Hippocampal formation (tissue), 2 donors: ENCODE results near the gene DCAF17.

Experiments
- DNase-seq, 2 donors: peaks; one replicate each; lab custom pipeline; 2025; lab: John Stamatoyannopoulos, UW

Gene DCAF17

DNA sequence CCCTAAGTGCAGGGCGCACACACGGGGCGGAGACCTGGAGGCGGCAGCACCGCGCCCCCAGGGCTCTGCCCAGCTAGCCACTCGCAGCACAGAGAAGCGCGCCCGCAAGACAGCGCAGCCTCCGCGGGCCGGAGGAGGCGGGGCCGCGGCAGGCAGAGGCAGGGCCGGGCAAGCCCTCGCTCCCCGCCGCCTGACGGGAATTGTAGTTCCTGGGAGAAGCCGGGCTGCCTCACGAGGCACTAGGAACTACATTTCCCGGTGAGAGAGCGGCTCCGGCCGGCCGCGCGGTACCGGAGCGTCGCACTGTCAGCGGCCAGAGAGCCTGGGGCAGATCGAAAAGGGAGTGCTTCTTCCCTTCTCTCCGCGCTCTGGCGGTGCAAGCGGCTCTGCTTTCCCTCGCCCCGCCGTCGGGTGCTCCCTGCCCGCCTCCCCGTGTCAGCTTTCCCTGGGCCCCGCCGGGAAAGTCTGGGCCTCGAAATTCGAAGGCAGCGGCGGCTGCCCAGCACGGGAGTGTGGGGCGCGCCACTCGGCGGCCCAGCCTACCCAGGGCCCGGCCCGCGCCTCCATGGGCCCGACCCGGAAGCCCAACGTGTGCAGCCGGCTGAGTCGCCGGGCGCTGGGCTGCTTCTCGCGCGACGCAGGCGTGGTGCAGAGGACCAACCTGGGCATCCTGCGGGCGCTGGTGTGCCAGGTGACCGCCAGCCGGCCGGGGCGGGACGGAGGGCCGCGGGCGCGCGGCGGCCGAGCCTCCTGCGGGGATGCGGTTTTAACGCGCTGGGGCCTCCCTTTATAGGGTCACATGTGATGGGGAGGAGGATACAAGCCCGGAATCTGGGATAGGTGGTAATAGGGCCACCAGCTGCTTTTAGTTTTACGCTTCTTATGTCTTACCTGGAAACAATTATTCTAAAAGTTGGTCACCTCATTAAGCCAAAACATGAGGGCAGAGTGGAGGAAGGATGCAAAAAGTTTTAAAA, at the start of gene DCAF17:
TSS of gene DCAF17 (plus strand) at position 214 of the 977 bp plus-strand sequence. CDS start at position 566, 352 bp downstream.
- peak; percentile 96 to 97 for DNase-seq

DNA sequence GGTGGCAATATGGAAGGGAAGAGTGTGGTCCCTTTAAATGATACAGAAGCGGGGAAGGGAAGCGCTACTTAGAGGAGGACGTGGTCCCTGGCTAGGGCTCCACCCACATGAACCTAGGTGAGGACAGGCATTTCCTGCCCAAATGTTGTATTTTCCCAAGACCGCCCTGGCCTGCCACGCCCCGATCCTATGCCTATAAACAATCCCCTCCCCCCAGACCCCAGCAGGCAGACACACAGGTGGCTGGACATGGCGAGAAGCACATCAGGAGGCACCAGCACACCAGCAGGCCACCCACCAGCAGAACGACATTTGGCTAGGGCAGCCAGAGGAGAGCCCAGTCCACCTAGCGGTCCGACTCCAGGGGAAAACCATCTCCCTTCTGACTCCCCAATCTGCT, 47.4 kb upstream of the DCAF17 start:
- DNase-seq: no peak

DNA sequence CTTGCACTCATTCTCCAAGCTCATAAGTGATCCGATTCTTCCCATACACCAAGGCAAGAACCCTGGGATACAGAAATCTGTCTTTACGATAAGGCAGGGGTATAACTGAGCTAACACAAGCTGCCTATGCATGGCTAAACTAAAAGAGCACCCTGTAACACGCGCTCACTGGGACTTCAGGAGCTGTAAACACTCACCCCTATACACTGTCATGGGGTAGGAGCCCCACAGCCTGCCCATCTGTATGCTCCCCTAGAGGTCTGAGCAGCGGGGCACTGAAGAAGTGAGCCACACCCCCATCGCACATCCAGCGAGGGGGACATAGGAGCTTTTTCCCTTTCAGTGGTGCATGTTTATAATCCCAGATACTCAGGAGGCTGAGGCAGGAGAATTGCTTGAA, 47.0 kb upstream of the DCAF17 start:
- DNase-seq: no peak

DNA sequence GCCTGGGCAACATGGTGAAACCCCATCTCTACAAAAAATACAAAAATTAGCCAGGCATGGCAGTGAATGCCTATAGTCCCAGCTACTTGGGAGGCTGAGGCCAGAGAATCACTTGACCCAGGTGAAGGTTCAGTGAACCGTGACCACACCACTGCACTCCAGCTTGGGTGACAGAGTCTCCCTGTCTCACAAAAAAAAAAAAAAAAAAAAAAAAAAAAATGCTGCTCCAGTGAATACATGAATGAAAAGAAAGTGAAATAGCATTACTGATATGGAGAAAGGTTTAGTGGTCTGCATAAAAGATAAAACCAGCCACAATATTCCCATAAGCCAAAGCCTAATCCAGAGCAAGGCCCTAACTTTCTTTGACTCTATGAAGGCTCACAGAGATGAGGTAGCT, 44.7 kb upstream of the DCAF17 start:
- DNase-seq: no peak

GRCh38 chr2:171389780-171390179, 44.2 kb upstream of the DCAF17 start:
- no peak for DNase-seq

- no peak for DNase-seq
Observed at GRCh38 chr2:171390941-171391516, 43.0 kb upstream of the DCAF17 start.

- DNase-seq: no peak
Observed at GRCh38 chr2:171391532-171391931, 42.5 kb upstream of the DCAF17 start.

DNA sequence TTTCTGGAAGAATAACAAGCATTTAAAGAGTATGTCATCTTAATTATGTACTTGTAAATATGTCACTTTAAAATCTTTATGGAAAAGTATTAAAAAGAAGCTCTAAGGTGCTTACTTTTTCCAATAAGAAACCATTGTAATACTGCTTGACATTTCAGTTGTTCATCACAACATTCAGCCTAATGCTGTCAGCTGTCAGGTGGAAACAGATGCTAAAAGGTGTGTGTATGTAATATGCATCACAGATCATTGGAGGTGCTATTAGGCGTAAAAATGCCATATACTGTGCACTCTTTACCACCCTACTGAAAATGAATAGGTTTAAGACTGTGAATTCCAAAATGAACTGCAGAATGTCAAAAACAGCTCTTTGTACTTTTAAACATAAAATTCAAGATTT, 40.5 kb upstream of the DCAF17 start:
- no peak for DNase-seq

- no peak for DNase-seq
Observed at GRCh38 chr2:171394164-171394740, 39.8 kb upstream of the DCAF17 start.

DNA sequence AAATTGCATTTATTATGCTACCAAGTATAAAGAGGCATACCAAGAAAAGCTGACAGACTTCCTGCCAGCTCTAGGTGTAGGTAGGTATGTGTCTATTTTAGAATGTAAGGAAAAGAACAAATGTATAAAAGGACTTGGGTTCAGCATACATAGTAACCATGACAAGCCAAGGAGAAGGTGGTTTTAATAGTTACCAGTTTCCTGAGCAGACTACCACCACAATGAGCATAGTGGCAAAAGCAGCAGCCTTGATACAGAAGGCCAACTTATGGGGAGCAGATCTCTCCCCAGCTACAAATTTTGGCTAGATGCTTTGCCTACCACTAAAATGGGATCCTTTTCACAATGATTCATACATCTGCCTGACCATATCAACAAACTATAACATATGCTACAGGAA, 34.7 kb upstream of the DCAF17 start:
- DNase-seq: no peak

DNA sequence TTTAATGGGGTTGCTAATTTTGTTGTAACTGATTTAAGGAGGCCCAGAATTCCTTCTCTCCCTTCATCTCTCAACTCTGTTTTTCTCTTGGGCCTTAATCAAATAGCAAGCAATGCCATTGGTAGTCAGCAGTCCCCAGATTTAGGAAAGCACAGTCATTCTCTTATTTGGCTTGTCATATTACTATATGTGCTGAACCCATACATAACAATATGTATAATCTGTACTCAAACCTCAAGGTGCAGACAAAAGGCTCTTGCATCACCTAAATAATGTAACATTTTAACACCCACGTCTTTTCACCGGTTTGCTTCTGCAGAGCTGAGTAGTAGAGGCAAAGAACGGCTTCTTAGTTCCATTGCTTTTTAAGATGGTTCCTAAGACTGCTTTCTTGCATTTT, 33.6 kb upstream of the DCAF17 start:
- DNase-seq: no peak

- DNase-seq: no peak
Observed at GRCh38 chr2:171401947-171402346, 32.1 kb upstream of the DCAF17 start.

DNA sequence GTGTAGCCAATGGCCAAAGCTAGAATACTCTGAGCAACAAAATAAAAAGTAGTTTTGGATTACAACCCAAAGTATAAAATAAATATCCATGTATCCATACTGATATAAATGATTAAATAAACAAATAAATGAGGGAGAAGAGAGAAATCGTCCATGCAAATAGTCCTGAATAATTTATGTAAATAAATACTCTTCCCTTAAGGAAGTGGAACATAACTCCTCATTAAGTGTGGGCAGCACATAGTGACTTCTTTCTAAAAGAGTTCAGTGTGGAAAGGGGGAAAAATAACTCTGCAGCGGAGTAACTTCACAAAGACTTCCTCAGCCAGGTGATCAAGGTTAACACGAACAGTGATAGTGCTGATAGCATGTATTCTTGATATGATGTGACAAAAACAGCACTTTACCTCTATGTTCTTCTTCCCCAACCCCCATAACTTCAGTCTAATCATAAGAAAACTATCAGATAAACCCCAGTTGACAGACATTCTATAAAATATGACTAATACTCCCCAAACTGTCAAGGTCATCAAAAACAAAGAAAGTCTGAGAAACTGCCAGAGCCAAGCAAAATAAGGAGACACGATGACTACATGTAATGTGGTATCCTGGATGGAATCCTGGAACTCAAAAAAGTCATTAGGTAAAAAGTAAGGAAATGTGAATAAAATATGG, 31.0 kb upstream of the DCAF17 start:
- no peak for DNase-seq

DNA sequence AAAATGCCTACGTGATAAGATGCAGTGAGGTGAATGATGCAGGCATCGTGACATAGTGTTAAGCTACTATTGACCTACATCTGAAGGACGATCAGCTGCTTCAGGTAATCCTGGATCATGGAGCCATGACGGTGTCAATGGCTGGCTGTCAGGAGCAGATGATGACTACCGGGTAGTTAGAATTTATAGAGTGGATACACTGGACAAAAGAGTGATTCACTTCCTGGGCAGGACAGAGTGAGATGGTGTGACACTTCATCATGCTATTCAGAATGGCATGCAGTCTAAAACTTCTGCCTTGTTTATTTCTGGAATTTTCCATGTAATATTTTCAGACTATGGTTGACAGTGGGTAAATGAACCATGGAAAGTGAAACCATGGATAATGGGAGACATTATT, 29.8 kb upstream of the DCAF17 start:
- DNase-seq: no peak

DNA sequence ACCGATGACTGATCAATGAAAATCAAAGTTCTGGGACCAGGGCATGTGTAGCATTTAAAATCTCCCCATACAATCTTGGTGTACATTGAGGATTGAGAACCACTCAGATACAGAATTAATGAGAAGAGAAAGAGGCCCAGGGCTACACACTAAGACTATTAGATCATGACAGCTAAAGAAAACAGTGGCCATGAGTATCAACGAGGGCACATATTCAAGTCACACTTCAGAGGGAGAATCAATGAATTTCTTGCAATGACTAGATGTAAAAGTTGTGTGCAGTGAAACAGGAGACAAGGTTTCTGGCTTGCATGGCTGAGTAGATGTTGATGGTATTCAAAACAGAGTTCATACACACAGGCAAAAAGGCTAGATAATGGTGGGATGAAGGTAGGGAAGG, 29.3 kb upstream of the DCAF17 start:
- no peak for DNase-seq

GRCh38 chr2:171405546-171405945, 28.5 kb upstream of the DCAF17 start:
- no peak for DNase-seq

DNA sequence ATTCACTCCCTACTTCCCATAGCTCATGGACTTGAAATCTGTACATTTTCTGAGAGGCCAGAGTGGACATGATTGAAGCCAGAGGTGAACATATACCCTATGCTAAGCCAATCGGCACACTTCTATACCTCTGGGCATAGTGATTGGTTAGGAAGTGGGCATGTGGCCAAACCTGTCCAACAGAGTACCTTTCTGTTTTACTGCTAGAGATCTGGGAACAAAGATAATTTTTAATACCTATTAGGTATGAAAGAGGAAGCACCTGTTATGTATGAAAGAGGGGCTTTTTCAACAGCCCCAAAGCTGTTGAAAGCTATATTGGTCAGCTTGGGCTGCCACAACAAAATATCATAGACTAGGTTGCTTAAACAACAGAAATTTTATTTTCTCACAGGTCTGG, 28.0 kb upstream of the DCAF17 start:
- DNase-seq: no peak

DNA sequence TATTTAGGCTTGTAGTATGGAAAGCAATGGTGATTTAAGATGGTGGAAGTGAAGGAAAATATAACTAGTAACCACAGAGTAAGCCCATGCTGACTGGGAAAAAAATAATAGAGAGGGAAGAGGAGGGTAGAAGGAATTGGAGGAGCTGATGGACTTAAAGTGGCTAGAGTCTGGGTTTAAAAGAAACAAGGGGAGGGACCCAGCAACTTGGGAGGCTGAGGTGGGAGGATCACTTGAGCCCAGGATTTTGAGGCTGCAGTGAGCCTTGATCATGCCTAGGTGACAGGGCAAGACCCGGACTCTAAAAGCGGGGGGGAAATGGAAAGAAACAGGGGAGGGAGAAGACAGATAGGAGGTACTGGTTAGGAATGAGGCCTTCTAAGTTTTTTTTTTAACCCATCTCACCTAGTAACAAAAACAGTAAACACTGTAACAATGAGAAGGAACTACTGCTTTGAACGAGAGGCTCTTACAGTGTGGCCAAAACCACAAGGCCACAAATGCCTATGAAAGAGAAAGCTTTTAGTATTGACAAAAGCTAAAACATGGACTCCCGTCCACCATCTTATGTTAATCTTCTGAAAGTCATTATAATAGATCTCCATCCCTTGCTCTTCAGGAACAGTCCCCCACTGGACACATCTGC, 26.9 kb upstream of the DCAF17 start:
- DNase-seq: no peak

DNA sequence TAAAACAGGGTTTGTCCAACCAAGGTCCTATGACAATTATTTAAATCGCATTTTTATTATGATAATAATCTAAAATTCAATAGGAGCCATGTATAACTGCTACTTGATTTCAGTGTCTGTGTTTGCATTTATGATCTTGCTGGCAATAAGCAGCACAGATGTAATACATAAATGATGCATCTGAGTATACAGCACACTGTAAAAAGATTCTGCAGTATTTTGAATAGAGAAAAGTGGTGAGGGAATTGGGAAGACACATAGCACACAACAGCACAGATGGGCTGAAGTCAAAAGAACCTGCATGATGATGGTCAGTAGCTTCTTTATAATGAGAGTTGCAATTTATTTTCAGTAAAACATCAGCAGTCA, 26.4 kb upstream of the DCAF17 start:
- no peak for DNase-seq

DNA sequence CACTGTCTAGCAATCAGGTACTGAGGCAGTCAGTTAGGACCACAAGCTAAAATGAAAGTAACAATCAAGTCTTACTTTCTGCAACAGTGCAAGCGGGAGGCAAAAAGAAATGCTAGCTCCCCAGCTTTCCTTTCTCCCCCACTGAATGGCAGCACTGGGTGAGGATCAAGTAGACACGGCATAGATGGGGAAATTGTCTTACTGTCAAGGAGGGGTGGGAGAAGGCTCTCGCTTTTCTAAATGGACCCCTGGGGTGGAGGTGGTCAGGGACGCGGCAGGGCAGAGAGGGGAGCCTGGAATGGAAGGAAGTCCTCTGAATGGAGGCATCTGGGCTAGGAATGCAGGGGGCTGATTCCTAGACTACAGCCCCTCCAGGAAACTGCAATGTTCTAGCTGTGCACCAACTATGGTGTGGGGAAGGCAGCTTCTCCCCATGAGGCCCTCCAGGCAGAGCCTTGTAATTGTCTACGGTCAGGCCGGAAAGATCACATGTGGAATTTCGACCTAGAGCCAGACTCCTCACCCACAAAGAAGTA, 24.5 kb upstream of the DCAF17 start:
- no peak for DNase-seq

DNA sequence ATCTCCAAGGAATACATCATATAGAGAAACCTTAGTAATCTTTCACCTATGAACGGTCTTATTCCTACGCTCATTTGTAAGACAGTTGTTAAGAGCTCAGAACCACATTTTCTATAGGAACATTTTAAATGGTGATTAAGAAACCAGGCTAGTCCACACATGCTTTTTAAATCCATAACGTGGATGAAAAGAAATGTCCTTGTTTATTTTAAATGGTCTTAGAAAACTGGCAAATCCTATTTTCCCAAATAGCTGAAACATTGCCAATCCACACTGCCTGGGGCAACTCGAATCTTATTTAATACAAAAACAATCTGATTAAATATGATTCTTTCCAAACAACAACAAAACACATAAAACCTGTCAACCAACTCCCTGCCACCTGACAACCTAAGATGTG, 23.9 kb upstream of the DCAF17 start:
- no peak for DNase-seq

DNA sequence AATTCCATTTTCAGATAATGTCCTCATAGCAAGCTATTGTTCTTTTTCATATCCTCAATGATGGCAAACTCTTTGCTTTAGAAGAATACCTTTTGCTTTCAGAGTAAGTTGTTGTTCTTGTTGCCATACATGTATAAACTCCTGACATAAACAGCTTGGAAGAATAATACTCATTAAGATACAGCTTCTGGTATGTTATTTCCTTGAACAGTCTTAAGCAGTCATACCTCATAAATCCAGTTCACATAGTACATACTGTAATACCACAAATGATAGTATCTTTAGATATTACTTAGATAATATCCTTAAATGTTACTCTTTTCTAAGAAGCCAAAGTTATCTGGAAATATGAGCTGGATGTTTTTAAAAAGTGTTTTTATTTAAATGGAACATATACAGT, 23.4 kb upstream of the DCAF17 start:
- no peak for DNase-seq
